ENCODE measurements around the gene PCAT7. TPM values are rescaled to one million over a fixed set of nuclear protein-coding genes. Genes with fewer than 3 reads are reported as not detected.

PCAT7 gene
- total and polyA plus RNA-seq, 10 of the 15 experiments (the other 5 are each of a cell fraction or from before 2014, with no cell fraction given): 0.04 TPM; not detected in 9

DNA sequence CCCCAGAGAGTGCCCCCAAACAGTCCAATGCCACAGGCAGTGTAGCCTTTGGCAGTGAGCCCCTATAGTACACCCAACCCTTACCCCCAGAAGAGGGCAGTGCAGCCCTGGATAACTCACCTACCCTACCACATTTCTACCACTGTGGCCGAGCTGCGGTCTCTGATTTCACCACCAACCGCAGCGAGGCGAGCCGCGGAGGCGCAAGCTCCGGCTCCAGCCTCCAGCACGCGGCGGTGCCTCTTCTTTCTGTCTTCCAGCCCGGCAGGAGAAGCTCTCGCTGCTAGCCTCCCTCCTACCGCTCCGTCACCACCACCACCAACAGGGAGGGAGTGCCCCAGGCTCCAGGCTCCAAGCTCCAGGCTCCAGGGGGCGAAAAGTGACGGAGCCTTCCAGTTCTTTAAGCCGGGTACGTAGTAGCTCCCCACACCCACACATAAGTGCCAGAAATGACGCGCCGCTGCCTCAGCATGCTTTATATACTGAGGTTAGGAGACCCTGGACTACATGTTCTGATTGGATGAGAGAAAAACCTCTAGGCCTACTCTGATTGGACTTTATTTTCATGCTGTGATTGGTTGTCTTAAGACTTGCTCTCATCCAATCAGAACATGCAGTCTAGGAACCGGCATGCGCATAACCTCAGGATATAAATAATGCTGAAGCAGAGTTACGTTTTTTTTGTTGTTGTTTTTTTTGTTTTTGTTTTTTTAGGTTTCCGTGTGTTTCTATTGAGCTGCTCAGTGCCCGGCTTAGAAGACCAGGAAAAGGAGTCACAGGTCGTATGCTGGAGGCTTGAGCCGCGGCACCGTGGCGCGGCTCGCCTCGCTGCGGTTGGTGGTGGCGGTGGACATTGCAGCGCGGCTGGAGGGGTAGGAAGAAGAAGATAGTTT lies at the start of gene PCAT7 (continued):
- TF ChIP-seq, protein P1, sequence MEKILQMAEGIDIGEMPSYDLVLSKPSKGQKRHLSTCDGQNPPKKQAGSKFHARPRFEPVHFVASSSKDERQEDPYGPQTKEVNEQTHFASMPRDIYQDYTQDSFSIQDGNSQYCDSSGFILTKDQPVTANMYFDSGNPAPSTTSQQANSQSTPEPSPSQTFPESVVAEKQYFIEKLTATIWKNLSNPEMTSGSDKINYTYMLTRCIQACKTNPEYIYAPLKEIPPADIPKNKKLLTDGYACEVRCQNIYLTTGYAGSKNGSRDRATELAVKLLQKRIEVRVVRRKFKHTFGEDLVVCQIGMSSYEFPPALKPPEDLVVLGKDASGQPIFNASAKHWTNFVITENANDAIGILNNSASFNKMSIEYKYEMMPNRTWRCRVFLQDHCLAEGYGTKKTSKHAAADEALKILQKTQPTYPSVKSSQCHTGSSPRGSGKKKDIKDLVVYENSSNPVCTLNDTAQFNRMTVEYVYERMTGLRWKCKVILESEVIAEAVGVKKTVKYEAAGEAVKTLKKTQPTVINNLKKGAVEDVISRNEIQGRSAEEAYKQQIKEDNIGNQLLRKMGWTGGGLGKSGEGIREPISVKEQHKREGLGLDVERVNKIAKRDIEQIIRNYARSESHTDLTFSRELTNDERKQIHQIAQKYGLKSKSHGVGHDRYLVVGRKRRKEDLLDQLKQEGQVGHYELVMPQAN (conservative IDR thresholded peaks at IDR 0.05): no peak
- TF ChIP-seq MYC (IDR thresholded peaks at IDR 0.05; ENCODE audit: insufficient read depth, insufficient read length, insufficient replicate concordance, low read length, severe bottlenecking): no peak
- no peak for TF ChIP-seq ZBTB40 (IDR thresholded peaks at IDR 0.05; ENCODE audit: borderline replicate concordance)
- no peak for TF ChIP-seq PAX8 (IDR thresholded peaks at IDR 0.05)
- peak; percentile 27; the same call in 1 of the 2 replicates for TF ChIP-seq DPF2 (IDR thresholded peaks at IDR 0.05)
- no peak for TF ChIP-seq IRF3 (IDR thresholded peaks at IDR 0.05)
- TF ChIP-seq MTA2 (IDR thresholded peaks at IDR 0.05; ENCODE audit: low read depth): no peak
- no peak for TF ChIP-seq SMAD5 (IDR thresholded peaks at IDR 0.05; ENCODE audit: low read depth)
- peak; percentile 67; the same call in 1 of the 2 replicates for TF ChIP-seq NFYB (IDR thresholded peaks at IDR 0.05; ENCODE audit: insufficient read depth, low read depth, low read length)
- TF ChIP-seq BCLAF1 (IDR thresholded peaks at IDR 0.05): no peak
- TF ChIP-seq SUZ12 (IDR thresholded peaks at IDR 0.05; ENCODE audit: unreplicated experiment): no peak
- peak in 1 of 2 experiments; percentile 30; a peak in 2 of 4 replicates for TF ChIP-seq BHLHE40 (IDR thresholded peaks at IDR 0.05; ENCODE audit: borderline replicate concordance in 1 of 2, low read depth in 2 of 2, low read length in 1 of 2)
- TF ChIP-seq RUNX3 (IDR thresholded peaks at IDR 0.05; ENCODE audit: low read length): peak; percentile 77
- TF ChIP-seq NFYA (IDR thresholded peaks at IDR 0.05; ENCODE audit: borderline replicate concordance, low read depth, low read length): no peak
- peak; percentile 28 to 54 (median 52); a peak in 4 of 6 replicates for TF ChIP-seq CTCF (IDR thresholded peaks at IDR 0.05 in 2 of 3, conservative IDR thresholded peaks at IDR 0.05 in 1 of 3; ENCODE audit: control insufficient read depth in 2 of 3, extremely low read depth in 1 of 3, insufficient read depth in 1 of 3, low read depth in 3 of 3, low read length in 3 of 3)

Data from GM12878 (cell line).